ENCODE results near the gene PLA2G1B.

DNA sequence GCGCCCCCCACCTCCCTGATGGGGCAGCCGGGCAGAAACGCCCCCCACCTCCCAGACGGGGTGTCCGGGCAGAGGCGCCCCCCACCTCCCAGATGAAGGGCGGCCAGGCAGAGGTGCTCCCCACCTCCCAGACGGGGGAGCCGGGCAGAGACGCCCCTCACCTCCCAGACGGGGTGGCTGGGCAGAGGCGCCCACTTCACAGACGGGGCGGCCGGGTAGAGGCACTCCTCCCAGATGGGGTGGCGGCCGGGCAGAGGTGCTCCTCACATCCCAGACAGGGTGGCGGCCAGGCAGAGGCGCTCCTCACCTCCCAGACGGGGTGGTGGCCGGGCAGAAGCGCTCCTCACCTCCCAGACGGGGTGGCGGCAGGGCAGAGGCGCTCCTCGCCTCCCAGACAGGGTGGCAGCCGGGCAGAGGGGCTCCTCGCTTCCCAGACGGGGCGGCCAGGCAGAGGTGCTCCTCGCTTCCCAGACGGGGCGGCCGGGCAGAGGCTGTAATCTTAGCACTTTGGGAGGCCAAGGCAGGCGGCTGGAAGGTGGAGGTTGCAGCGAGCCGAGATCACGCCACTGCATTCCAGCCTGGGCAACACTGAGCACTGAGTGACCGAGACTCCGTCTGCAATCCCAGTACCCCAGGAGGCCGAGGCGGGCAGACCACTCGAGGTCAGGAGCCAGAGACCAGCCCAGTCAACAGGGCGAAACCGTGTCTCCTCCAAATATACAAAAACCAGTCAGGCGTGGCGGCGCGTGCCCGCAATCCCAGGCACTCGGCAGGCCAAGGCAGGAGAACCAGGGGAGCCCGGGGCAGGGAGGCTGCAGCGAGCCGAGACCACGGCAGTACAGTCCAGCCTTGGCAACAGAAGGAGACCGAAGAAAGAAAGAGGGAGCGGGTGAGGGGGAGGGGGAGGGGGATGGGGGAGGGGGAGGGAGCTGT, 49.2 kb downstream of the PLA2G1B start:
- TF ChIP-seq, protein P1, sequence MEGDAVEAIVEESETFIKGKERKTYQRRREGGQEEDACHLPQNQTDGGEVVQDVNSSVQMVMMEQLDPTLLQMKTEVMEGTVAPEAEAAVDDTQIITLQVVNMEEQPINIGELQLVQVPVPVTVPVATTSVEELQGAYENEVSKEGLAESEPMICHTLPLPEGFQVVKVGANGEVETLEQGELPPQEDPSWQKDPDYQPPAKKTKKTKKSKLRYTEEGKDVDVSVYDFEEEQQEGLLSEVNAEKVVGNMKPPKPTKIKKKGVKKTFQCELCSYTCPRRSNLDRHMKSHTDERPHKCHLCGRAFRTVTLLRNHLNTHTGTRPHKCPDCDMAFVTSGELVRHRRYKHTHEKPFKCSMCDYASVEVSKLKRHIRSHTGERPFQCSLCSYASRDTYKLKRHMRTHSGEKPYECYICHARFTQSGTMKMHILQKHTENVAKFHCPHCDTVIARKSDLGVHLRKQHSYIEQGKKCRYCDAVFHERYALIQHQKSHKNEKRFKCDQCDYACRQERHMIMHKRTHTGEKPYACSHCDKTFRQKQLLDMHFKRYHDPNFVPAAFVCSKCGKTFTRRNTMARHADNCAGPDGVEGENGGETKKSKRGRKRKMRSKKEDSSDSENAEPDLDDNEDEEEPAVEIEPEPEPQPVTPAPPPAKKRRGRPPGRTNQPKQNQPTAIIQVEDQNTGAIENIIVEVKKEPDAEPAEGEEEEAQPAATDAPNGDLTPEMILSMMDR (IDR thresholded peaks at IDR 0.05): no peak
- no peak for TF ChIP-seq POLR2A (IDR thresholded peaks at IDR 0.05)

Measured in Peyer's patch (tissue), 4 donors.